K562 (cell line): ENCODE measurements around the gene GPR42.

Experiments
- CSDE1 ChIP-seq, 2 experiments: fragments of 450-650 bp; IDR thresholded peaks; 2 replicates each; pipeline ENCODE4 v1.6.1; 2016; ENCODE audit warnings: mild to moderate bottlenecking in 1 of 2
- CTCF ChIP-seq, 3 experiments: IDR thresholded peaks in 2 of 3; conservative IDR thresholded peaks in 1 of 3; 2 replicates each; pipeline ENCODE4 v1.5.1; 2011 to 2012; ENCODE audit warnings: low read length in 3 of 3, mild to moderate bottlenecking in 3 of 3, control low read depth in 2 of 3, improper control_type of control experiment in 1 of 3, inconsistent platforms in 1 of 3, low read depth in 1 of 3, mixed read lengths in 1 of 3, moderate library complexity in 1 of 3; ENCODE audit not compliant: insufficient read depth in 2 of 3
- E2F6 ChIP-seq, 2 experiments: IDR thresholded peaks; 2 replicates each; pipeline ENCODE4 v1.6.1; 2011; ENCODE audit warnings: borderline replicate concordance in 1 of 2, control low read depth in 1 of 2, low read depth in 1 of 2, low read length in 1 of 2, mild to moderate bottlenecking in 1 of 2, mixed read lengths in 1 of 2, moderate library complexity in 1 of 2; ENCODE audit not compliant: insufficient read depth in 1 of 2, insufficient read length in 1 of 2, poor library complexity in 1 of 2, severe bottlenecking in 1 of 2; ENCODE audit errors: extremely low read depth in 1 of 2
- FOXK2 ChIP-seq, 2 experiments: fragments of 450-650 bp; IDR thresholded peaks in 1 of 2; conservative IDR thresholded peaks in 1 of 2; 2 replicates each; pipeline ENCODE4 v1.6.1; 2016; ENCODE audit warnings: low read depth in 2 of 2, mild to moderate bottlenecking in 1 of 2
- MTF1 ChIP-seq: fragments of 250-450 bp; sonication (Bioruptor Pico); IDR thresholded peaks from 2 replicates; pipeline ENCODE4 v1.9.0; 2021; ENCODE audit warnings: moderate library complexity, mild to moderate bottlenecking, inconsistent platforms, borderline replicate concordance
- PML ChIP-seq: IDR thresholded peaks from 2 replicates; pipeline ENCODE4 v1.6.1; 2012; ENCODE audit warnings: low read length, inconsistent platforms
- SP1 ChIP-seq: sonication (generic); formaldehyde crosslinking; IDR thresholded peaks from 2 replicates; pipeline ENCODE4 v1.8.1; 2022; ENCODE audit warnings: mild to moderate bottlenecking, missing genetic modification reagents
- TEAD1 ChIP-seq, 2 experiments: fragments of 450-650 bp in 1 of 2; sonication (generic) in 1 of 2; formaldehyde crosslinking; IDR thresholded peaks; 2 replicates each; pipeline versions ENCODE4 v1.4.0 to v1.8.0; 2020 to 2022; ENCODE audit warnings: mild to moderate bottlenecking in 2 of 2, missing genetic modification reagents in 1 of 2
- ZNF311 ChIP-seq: fragments of 250-450 bp; sonication (Bioruptor Pico); IDR thresholded peaks from 2 replicates; pipeline ENCODE4 v1.4.0; 2020; ENCODE audit warnings: mild to moderate bottlenecking, moderate library complexity
- ZNF740 ChIP-seq, 3 experiments: fragments of 200-800 bp in 1 of 3; sonication (Bioruptor generic) in 1 of 3; sonication (generic) in 1 of 3; formaldehyde crosslinking in 1 of 3; IDR thresholded peaks; 2 replicates each; pipeline versions ENCODE4 v1.6.1 to v1.8.0; 2016 to 2022; ENCODE audit warnings: mild to moderate bottlenecking in 2 of 3, missing compliant biosample characterization in 2 of 3, missing genetic modification characterization in 2 of 3, missing genetic modification reagents in 1 of 3
- TF ChIP-seq, protein P1 (sequence below): fragments of 250-450 bp; sonication (Bioruptor Pico); IDR thresholded peaks from 2 replicates; pipeline ENCODE4 v1.4.0; 2020; ENCODE audit warnings: mild to moderate bottlenecking, moderate library complexity

GRCh38 chr19:35409191-35409590 is 38.3 kb downstream of the GPR42 start:
- TF ChIP-seq, protein P1, sequence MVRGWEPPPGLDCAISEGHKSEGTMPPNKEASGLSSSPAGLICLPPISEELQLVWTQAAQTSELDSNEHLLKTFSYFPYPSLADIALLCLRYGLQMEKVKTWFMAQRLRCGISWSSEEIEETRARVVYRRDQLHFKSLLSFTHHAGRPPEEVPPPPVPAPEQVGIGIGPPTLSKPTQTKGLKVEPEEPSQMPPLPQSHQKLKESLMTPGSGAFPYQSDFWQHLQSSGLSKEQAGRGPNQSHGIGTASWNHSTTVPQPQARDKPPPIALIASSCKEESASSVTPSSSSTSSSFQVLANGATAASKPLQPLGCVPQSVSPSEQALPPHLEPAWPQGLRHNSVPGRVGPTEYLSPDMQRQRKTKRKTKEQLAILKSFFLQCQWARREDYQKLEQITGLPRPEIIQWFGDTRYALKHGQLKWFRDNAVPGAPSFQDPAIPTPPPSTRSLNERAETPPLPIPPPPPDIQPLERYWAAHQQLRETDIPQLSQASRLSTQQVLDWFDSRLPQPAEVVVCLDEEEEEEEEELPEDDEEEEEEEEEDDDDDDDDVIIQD (CRISPR knock-in tag): no peak
- TF ChIP-seq PML: no peak
- TF ChIP-seq ZNF740 (CRISPR knock-in tag; IDR thresholded peaks at IDR 0.05): no peak
- TF ChIP-seq ZNF740 (tag; IDR thresholded peaks at IDR 0.05): no peak
- TF ChIP-seq CTCF (IDR thresholded peaks at IDR 0.05 in 2 of 3, conservative IDR thresholded peaks at IDR 0.05 in 1 of 3; ENCODE audit: insufficient read depth in 2 of 3, low read depth in 1 of 3, low read length in 3 of 3): no peak
- TF ChIP-seq FOXK2 (conservative IDR thresholded peaks at IDR 0.05 in 1 of 2, IDR thresholded peaks at IDR 0.05 in 1 of 2; ENCODE audit: low read depth in 2 of 2): no peak
- TF ChIP-seq CSDE1 (IDR thresholded peaks at IDR 0.05): no peak
- TF ChIP-seq E2F6 (IDR thresholded peaks at IDR 0.05; ENCODE audit: borderline replicate concordance in 1 of 2, extremely low read depth in 1 of 2, insufficient read depth in 1 of 2, insufficient read length in 1 of 2, low read depth in 1 of 2, low read length in 1 of 2, poor library complexity in 1 of 2, severe bottlenecking in 1 of 2): no peak
- TF ChIP-seq ZNF311 (CRISPR knock-in tag): no peak
- TF ChIP-seq SP1 (CRISPR knock-in tag): no peak
- TF ChIP-seq TEAD1 (CRISPR knock-in tag; IDR thresholded peaks at IDR 0.05): no peak
- no peak for TF ChIP-seq MTF1 (CRISPR knock-in tag)
